PC-3 (cell line): ENCODE results near the gene RINT1. TPM values are rescaled to one million over a fixed set of nuclear protein-coding genes. Genes with fewer than 3 reads are reported as not detected.

Experiments
- ATAC-seq: fragments of 200-7000 bp; cut with Tn5 transposase; 2 replicates; pipeline ENCODE4 v1.9.1; 2020; ENCODE audit warnings: mild to moderate bottlenecking, moderate library complexity
- BruUV-seq: library from RNA; stranded (reverse); fragments of 400-500 nt; replicated peaks from 2 replicates; lab custom pipeline; 2021; lab: Mats Ljungman, UMichigan
- CTCF ChIA-PET: fragments of 300-600 bp; sonication (Branson Sonifier 250); formaldehyde crosslinking; loops from one replicate; lab custom pipeline; 2022; ENCODE audit warnings: antibody characterized with exemption; lab: Charles Lee
- POLR2A ChIA-PET: fragments of 300-600 bp; sonication (Branson Sonifier 250); formaldehyde crosslinking; loops from one replicate; lab custom pipeline; 2022; ENCODE audit warnings: antibody characterized with exemption; ENCODE audit not compliant: unreplicated experiment; lab: Charles Lee
- DNase-seq: peaks from one replicate; pipeline ENCODE4 v3.0.0-alpha.2; 2015
- H2AFZ ChIP-seq: fragments of 300-600 bp; sonication (generic); 2 replicates; pipeline ENCODE4 v1.6.0; 2016; ENCODE audit warnings: antibody characterized with exemption, low read length
- H3F3A ChIP-seq: fragments of 300-600 bp; sonication (generic); one replicate; pipeline ENCODE4 v1.6.0; 2017; ENCODE audit warnings: antibody characterized with exemption, low read length, control low read depth, mild to moderate bottlenecking; ENCODE audit not compliant: unreplicated experiment
- H3K27ac ChIP-seq: fragments of 300-600 bp; sonication (generic); 2 replicates; pipeline ENCODE4 v1.5.1; 2016; ENCODE audit warnings: mild to moderate bottlenecking, low read length
- H3K27me3 ChIP-seq: fragments of 300-600 bp; sonication (generic); 2 replicates; pipeline ENCODE4 v1.6.1; 2016; ENCODE audit warnings: low read length, mixed read lengths
- H3K36me3 ChIP-seq: fragments of 300-600 bp; sonication (generic); 2 replicates; pipeline ENCODE4 v1.6.1; 2016; ENCODE audit warnings: low read depth, mixed run types, low read length, mixed read lengths
- H3K4me1 ChIP-seq: fragments of 300-600 bp; sonication (generic); 2 replicates; pipeline ENCODE4 v1.5.1; 2016; ENCODE audit warnings: low read length; ENCODE audit not compliant: insufficient read depth
- H3K4me2 ChIP-seq: fragments of 300-600 bp; sonication (generic); 2 replicates; pipeline ENCODE4 v1.6.0; 2016; ENCODE audit warnings: low read length
- H3K4me3 ChIP-seq: fragments of 300-600 bp; sonication (generic); 2 replicates; pipeline ENCODE4 v1.5.1; 2016; ENCODE audit warnings: mild to moderate bottlenecking, low read length, mixed read lengths
- H3K79me2 ChIP-seq: fragments of 300-600 bp; sonication (generic); 2 replicates; pipeline ENCODE4 v1.6.1; 2017; ENCODE audit warnings: low read length, mixed read lengths
- H3K9ac ChIP-seq: fragments of 300-600 bp; sonication (generic); 2 replicates; pipeline ENCODE4 v1.6.0; 2016; ENCODE audit warnings: mild to moderate bottlenecking, low read length
- H3K9me2 ChIP-seq: fragments of 300-600 bp; sonication (generic); replicated peaks from 2 replicates; pipeline ENCODE4 v1.6.1; 2016; ENCODE audit warnings: mixed run types, low read length, mixed read lengths
- H3K9me3 ChIP-seq: fragments of 300-600 bp; sonication (generic); 2 replicates; pipeline ENCODE4 v1.6.1; 2016; ENCODE audit warnings: low read length, mixed read lengths
- H4K20me1 ChIP-seq: fragments of 300-600 bp; sonication (generic); 2 replicates; pipeline ENCODE4 v1.6.1; 2016; ENCODE audit warnings: low read length, mixed read lengths
- CTCF ChIP-seq: fragments of 300-600 bp; sonication (generic); conservative IDR thresholded peaks from 2 replicates; pipeline ENCODE4 v1.5.1; 2017; ENCODE audit warnings: antibody characterized with exemption, low read depth, mild to moderate bottlenecking, low read length
- EZH2 ChIP-seq: fragments of 300-600 bp; sonication (generic); IDR thresholded peaks from one replicate; pipeline ENCODE4 v1.6.1; 2017; ENCODE audit warnings: antibody characterized with exemption, mild to moderate bottlenecking, low read length; ENCODE audit not compliant: unreplicated experiment
- EZH2phosphoT487 ChIP-seq: fragments of 300-600 bp; sonication (generic); IDR thresholded peaks from 2 replicates; pipeline ENCODE4 v1.6.1; 2018; ENCODE audit warnings: mild to moderate bottlenecking, antibody characterized with exemption, low read length, borderline replicate concordance
- intact Hi-C: fragments of 100-400 bp; cut with micrococcal nuclease; formaldehyde crosslinking; loops from 2 replicates; pipeline ENCODE4 v1.9.0; 2023
- total RNA-seq: library from RNA; depleted of rRNA; stranded (reverse); fragments of >200 nt; gene quantifications from 2 replicates; pipeline ENCODE4 v1.2.3, GENCODE V29; 2014

RINT1 gene
- total RNA-seq, 1 experiment from 2014 or later: 20.8 TPM

GRCh38 chr7:105600720-105601550 is 68.9 kb downstream of the RINT1 start:
- H3K4me2 ChIP-seq: no peak overlapping the region
- intact Hi-C loops: no loop called here
- H3K36me3 ChIP-seq: no peaks in the 10 kb centered on the region
- ATAC-seq: no peak
- H3K27ac ChIP-seq: no peak overlapping the region
- POLR2A ChIA-PET: interaction anchor here (0.6 kb wide), 1 partner anchor 578 kb away, joined by 3 read pairs; no protein-coding TSS in a partner anchor
- no peaks in the 10 kb centered on the region for H3F3A ChIP-seq
- H3K9me3 ChIP-seq: no peaks in the 10 kb centered on the region
- H3K27me3 ChIP-seq: no peaks in the 10 kb centered on the region
- peaks cover 5% of the 10 kb centered on the region; the same call in 1 of the 2 replicates for H3K4me1 ChIP-seq
- no peak overlapping the region for H3K4me3 ChIP-seq
- H3K9ac ChIP-seq: no peak overlapping the region
- no peaks in the 10 kb centered on the region for H3K9me2 ChIP-seq
- no peak overlapping the region for H2AFZ ChIP-seq
- BruUV-seq: no TSS peak
- no peaks in the 10 kb centered on the region for H3K79me2 ChIP-seq
- CTCF ChIA-PET: interaction anchor here (0.6 kb wide), 1 partner anchor 217 kb away, joined by 3 read pairs; no protein-coding TSS in a partner anchor
- DNase-seq: peak; percentile 29
- H4K20me1 ChIP-seq: no peaks in the 10 kb centered on the region
- TF ChIP-seq CTCF: no peak
- no peak for TF ChIP-seq EZH2
- no peak for TF ChIP-seq EZH2phosphoT487

GRCh38 chr7:105602325-105603305 is 70.6 kb downstream of the RINT1 start:
- H3K27me3 ChIP-seq: no peaks in the 10 kb centered on the region
- H4K20me1 ChIP-seq: no peaks in the 10 kb centered on the region
- no peaks in the 10 kb centered on the region for H3K79me2 ChIP-seq
- intact Hi-C loops: no loop called here
- H3K4me2 ChIP-seq: no peak overlapping the region
- no peak for DNase-seq
- ChIA-PET CTCF (no interaction called here), POLR2A (interaction anchor here (0.7 kb wide), 1 partner anchor 258 kb away, joined by 3 read pairs; no protein-coding TSS in a partner anchor)
- H3K9ac ChIP-seq: no peak overlapping the region
- no peak for ATAC-seq
- no TSS peak for BruUV-seq
- H3K36me3 ChIP-seq: no peaks in the 10 kb centered on the region
- no peaks in the 10 kb centered on the region for H3K9me3 ChIP-seq
- no peaks in the 10 kb centered on the region for H3F3A ChIP-seq
- H3K4me1 ChIP-seq: peaks cover 4% of the 10 kb centered on the region; the same call in 1 of the 2 replicates
- TF ChIP-seq EZH2phosphoT487 (no peak), CTCF (no peak), EZH2 (no peak)
- no peaks in the 10 kb centered on the region for H3K9me2 ChIP-seq
- no peak overlapping the region for H3K4me3 ChIP-seq
- no peak overlapping the region for H3K27ac ChIP-seq
- no peak overlapping the region for H2AFZ ChIP-seq
